ENCODE results near the gene SLN.
A peak's percentile ranks its signal among the peaks of the same experiment; 100 is the strongest.

SLN gene

GRCh38 chr11:107719557-107720302, 7.9 kb upstream of the SLN start:
- no peak for DNase-seq (ENCODE audit: low spot score)

DNA sequence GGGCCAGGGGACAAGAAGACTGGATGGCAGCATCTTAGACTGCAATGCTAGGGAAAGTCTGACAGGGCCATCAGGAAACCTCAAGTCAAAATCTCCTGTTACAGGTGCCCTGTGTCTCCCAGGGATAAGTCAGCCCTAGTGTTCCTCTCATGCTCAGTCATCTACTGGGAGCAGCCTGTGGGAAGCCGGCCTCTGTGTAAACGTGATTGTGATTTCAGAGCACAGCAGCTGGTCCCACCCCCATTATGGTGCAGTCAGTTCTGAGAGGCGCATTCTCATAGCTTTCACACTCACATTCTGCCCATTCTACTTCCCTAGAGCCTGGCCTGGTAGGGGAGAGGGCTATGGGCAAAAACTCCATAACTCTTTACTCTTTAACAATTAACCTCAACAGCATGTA, 7.2 kb upstream of the SLN start:
- no peak for DNase-seq (ENCODE audit: low spot score)

GRCh38 chr11:107716884-107717532, 5.2 kb upstream of the SLN start:
- DNase-seq (ENCODE audit: low spot score) = no peak

DNA sequence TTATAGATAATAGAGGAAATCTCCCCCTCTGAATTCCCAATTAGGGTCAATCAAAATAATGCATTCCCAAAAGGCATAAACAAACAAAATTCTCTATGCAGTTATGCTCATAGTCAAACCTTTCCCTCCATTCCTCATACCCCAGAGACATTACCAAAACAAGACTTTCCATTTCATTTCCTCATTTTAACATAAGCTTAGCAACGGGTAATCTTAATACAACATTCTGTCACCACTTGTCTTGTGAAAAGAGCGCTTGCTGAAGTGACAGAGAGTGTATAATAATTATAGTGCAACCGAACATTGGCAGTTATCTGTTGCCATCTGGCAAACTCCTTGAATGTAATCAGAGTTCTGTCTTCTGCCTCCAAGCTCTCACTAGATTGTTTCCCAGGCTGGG, 1.2 kb upstream of the SLN start:
- DNase-seq (ENCODE audit: low spot score) = no peak

DNA sequence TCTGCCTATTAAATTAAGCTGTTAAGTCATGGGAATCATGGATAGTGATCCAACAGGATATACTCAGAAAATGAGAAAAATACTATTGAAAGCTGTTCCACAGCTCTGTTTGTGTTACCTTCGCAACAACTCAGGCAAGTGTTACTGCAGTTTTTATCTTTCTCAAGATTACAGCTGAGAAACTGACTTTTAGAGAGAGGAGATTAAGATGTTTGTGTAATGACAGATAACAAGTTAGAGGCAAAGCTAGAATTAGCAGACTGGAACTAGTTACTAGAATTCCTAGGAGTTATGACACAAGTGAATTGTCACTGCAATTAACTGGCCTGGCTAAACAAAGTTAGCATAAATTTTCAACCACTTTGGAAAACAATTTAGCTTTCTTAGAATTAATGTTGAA, 1.6 kb downstream of the SLN start:
- DNase-seq (ENCODE audit: low spot score) = no peak

DNA sequence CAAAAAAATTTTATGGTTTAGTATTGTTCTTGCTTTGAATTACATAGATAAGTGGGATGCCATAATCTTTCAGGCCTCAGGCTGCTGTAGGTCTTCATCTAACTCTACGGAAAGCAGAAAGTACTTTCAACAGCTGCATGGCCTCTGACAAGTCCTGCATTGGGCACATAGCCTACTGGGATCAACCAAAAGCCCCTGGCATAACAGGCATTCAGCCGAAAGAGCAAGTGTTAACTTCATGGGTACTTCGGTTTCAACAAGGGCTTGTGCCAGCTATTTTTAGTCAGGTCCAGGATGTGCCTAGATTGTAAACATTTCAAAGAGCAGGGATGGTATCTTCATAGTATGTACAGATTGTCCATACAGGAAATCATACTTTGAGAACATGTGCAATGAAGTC, 3.1 kb downstream of the SLN start:
- DNase-seq (ENCODE audit: low spot score) = no peak

DNA sequence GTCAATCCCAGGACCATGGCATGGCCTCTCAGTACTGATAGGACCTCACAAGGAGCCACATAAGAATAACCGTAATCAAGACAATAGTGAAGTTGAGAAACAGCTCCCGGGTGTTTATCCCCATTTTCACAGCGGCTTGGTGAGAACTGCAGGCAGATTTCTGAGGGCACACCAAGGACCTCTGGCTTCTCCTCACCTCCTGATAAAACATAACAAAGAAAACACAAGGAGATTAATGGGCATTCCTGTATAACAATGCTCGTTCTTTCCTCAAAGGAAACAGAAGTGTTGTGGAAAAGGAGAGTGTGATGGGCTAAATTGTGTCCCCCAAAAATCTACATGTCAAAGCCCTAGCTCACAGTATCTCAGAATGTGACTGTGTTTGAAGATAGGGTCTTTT, 4.0 kb downstream of the SLN start:
- DNase-seq (ENCODE audit: low spot score) = no peak

DNA sequence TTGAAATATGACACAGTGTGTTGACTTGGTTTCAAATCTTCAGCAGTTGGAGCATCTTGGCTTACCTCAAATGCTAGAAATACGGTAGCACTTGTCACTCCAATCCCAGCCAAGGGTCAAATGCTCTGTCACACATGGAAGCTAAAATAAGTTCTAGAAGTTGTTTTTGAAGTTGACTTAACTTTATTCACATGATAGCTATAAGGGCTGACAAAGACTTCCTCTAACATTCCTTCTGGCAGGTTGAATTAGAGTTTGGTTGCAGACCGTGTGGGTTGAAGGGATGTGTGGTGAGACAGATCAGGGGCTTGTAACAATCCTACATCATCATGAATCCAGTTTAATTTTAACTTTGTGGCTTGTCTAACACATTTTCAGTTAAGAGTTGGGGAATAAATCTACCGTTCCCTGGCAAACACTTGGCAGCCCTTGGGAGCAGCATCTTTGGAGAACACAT, 4.6 kb downstream of the SLN start:
- DNase-seq (ENCODE audit: low spot score) = no peak

DNA sequence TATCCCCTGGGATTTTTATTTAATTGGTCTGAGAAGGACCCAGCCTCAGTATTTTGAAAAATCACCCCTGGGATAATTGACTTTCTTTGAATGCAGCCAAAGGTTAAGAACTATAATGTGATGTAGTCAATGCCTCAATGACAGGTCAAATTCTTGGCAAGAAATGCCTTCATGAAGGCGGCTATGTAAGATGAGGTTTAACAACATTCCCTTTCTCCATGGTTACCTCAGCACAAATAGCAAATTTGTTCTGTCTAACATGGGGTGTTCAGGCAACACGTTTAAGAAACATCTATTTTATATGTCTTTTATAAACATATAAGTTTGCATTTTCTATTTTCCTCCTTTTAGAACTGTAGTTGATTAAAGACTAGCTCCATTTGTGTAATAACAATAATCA, 5.3 kb downstream of the SLN start:
- DNase-seq (ENCODE audit: low spot score) = no peak

- no peak for DNase-seq (ENCODE audit: low spot score)
Measured at GRCh38 chr11:107705027-107705426, 6.8 kb downstream of the SLN start.

GRCh38 chr11:107704451-107704850, 7.4 kb downstream of the SLN start:
- no peak for DNase-seq (ENCODE audit: low spot score)

GRCh38 chr11:107702723-107703122, 9.1 kb downstream of the SLN start:
- DNase-seq (ENCODE audit: low spot score) = no peak

DNA sequence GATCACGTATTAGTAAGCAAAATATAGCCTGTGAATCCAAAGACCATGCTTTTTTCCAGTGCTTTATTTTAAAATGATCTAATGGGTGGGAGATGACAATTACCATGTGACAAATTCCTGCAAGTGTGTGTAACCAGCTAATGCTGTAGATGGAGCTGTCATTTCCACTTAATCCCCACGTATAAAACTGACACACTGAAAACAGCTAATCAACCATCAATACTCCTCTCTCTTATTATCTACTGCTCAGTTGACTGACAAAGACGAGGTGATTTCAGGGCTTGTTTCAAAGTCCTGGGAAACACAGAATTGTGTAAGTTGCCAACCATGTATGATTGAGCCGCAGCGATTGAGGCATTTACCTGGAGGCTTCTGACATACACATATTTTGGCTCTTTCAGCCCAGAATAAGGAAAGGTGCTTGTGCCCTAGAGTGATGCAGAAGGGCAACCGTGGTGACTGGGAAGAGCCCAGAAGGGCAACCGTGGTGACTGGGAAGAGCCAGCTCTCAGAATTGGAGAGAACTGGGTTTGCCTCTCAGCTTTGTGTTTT, 9.7 kb downstream of the SLN start:
- no peak for DNase-seq (ENCODE audit: low spot score)

- DNase-seq (ENCODE audit: low spot score) = no peak
Measured at GRCh38 chr11:107699371-107700285, 12.2 kb downstream of the SLN start.

GRCh38 chr11:107697291-107697690, 14.6 kb downstream of the SLN start:
- no peak for DNase-seq (ENCODE audit: low spot score)

GRCh38 chr11:107696140-107696539, 15.7 kb downstream of the SLN start:
- no peak for DNase-seq (ENCODE audit: low spot score)

- no peak for DNase-seq (ENCODE audit: low spot score)
Measured at GRCh38 chr11:107695446-107695845, 16.4 kb downstream of the SLN start.

GRCh38 chr11:107691000-107691750, 20.7 kb downstream of the SLN start:
- DNase-seq (ENCODE audit: low spot score) = no peak

DNA sequence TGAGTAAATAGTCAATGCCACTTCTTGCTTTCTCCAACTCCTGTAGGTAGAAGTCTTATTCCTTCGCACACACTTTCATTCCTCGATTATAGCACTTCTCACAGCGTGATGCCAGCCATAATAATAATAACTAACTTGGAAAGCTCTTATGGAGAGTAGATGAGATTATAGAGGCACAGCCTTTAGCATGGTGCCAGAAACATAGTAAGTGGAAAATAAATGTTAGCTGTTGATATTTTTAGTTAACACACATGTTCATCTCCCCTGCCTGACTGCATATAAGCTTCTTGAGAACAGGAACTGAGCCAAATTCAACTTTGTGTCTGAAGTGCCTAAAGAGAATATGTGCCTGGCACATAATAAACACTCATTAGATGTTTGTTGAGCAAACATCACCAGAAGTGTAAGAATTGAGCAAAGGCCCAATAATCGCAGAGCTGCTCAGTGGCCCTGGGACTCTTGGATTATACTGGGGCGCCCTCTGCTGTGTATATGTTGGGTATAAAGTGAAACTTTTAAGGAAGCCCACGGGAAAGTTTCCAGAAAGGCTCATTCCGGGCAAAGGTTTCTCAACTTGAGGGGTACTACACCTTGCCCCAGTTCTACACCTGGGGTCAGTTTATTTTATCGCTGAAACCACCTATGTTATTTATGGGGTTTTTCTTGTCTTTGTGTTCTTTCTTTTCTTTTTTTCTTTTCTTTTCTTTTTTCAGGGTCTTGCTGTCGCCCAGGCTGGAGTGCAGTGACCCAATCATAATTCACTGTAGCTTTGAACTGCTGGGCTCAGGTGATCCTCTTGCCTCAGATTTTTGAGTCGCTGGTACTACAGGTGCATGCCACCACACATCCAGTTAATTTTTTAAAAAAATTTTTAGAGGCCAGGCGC, 22.3 kb downstream of the SLN start:
- peak; percentile 56 for DNase-seq (ENCODE audit: low spot score)

GRCh38 chr11:107688322-107688918, 23.4 kb downstream of the SLN start:
- no peak for DNase-seq (ENCODE audit: low spot score)
